Right cardiac atrium (tissue), 5 donors: Measurements from ENCODE around the gene PLOD1. TPM values are rescaled to one million over a fixed set of nuclear protein-coding genes. Genes with fewer than 3 reads are reported as not detected.

Experiments used
- ATAC-seq, 2 donors: fragments of 200-7000 bp; cut with Tn5 transposase; one replicate each; pipeline versions ENCODE4 v1.8.0 to v1.9.1; 2020; ENCODE audit warnings: moderate library complexity in 2 of 2, mild to moderate bottlenecking in 1 of 2
- DNase-seq, 3 donors: peaks; one replicate each; pipeline ENCODE4 v3.0.0-alpha.2; 2020
- H3K27ac ChIP-seq: one replicate; pipeline ENCODE4 v1.5.1; 2013; ENCODE audit warnings: mild to moderate bottlenecking, low read length, control low read depth, moderate library complexity
- H3K27me3 ChIP-seq: one replicate; pipeline ENCODE4 v1.6.1; 2013; ENCODE audit not compliant: control insufficient read depth, insufficient read depth
- H3K4me1 ChIP-seq: one replicate; pipeline ENCODE4 v1.6.1; 2013; ENCODE audit warnings: low read length; ENCODE audit not compliant: control insufficient read depth, insufficient read depth
- H3K4me3 ChIP-seq: one replicate; pipeline ENCODE4 v1.5.1; 2013; ENCODE audit warnings: low read length, control low read depth
- H3K9me3 ChIP-seq: one replicate; pipeline ENCODE4 v1.6.1; 2013; ENCODE audit warnings: low read length; ENCODE audit not compliant: control insufficient read depth
- WGBS: extraction: QIAGEN DNeasy Blood & Tissue Kit; methylation state at CpG from one replicate; pipeline ENCODE4 v1.1.7; 2013; 5-methylcytosine and 5-hydroxymethylcytosine counted together
- intact Hi-C, 4 donors: fragments of 100-400 bp; cut with DNase I; formaldehyde crosslinking; loops; one replicate each; pipeline versions ENCODE4 v1.11.0 to v1.14.0; 2022 to 2023
- polyA plus RNA-seq: library from polyadenylated mRNA; stranded (reverse); fragments of 200-250 nt; gene quantifications from one replicate; pipeline ENCODE4 v1.2.3, GENCODE V29; 2013
- total RNA-seq, 4 donors: library from RNA; stranded (reverse); fragmentation: NEBNext Ultra II Directional; extraction: Animal tissue kit (Norgen Biotek cat#: 25700); gene quantifications; one replicate each; pipeline ENCODE4 v1.2.1, GENCODE V29; 2021
- donor health status: healthy with polysubstance abuse.
- donor health status: DM: no; HTN: yes; CAD: no.
- donor health status: DM: no; HTN: no; CAD: no.
- donor health status: DM: no; HTN: yes; CAD: no; lungs with severe emphysema.
- donor health status: DM: yes; HTN: yes; CAD: no.

The PLOD1 gene
- total and polyA plus RNA-seq, 5 donors, result 49.5 to 77.8 (median 53.7) TPM

DNA sequence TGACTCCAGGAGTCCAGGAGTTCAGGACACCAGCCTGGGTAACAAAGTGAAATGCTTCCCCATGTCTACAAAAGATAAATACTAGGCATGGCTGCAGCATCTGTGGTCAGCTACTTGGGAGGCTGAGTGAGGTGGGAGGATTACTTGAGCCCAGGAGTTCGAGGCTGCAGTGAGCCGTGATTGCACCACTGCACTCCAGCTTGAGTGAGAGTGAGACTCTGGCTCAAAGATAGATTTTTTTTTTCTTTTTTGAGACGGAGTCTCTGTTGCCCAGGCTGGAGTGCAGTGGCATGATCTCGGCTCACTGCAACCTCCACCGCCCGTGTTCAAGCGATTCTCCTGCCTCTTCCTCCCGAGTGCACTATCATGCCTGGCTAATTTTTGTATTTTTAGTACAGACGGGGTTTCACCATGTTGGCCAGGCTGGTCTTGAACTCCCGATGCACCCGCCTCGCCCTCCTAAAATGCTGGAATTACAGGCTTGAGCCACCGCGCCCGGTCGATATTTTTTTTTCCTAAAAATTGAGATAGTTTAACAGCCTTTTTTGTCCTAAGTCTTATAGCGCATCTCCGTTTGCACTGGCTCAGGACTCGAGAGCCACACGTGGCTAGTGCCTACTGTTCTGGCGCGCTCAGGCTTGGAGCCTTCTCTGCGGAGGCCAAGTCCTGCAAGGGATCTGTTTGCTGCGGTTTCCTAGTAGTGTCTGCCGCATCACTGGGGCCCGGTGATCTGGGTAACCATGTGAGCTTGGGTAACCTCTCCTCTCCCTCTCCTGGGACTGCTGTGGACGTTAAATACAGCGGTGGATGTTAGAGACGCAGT is 44.7 kb downstream of the PLOD1 start:
- Histone ChIP-seq H3K9me3 (no peaks in the 10 kb centered on the region), H3K27me3 (no peaks in the 10 kb centered on the region), H3K27ac (peak overlapping the region; percentile 94), H3K4me3 (peak overlapping the region; percentile 78), H3K4me1 (peaks cover 10% of the 10 kb centered on the region)
- DNase-seq, result peak in 1 of 3 donors; percentile 52
- intact Hi-C loops, result loop anchor here in 2 of 4 donors (5.0 to 10.0 kb wide), 2 partner anchors 37 to 144 kb away; no protein-coding TSS in a partner anchor
- ATAC-seq, result peak in 1 of 2 donors; percentile 22
- WGBS, result 47% methylated on average over 29 of the region's 29 CpGs

GRCh38 chr1:11979851-11980675 is 45.5 kb downstream of the PLOD1 start, which contains the start of gene MFN2:
TSS of gene MFN2 (plus strand) at chr1:11980444. CDS start at chr1:11989169, 8,725 bp downstream.
- whole genome bisulfite sequencing, result under 1% methylated on average over 74 of the region's 74 CpGs
- no peaks in the 10 kb centered on the region for H3K9me3 ChIP-seq
- no peaks in the 10 kb centered on the region for H3K27me3 ChIP-seq
- intact Hi-C loops, result loop anchor here in 2 of 4 donors (5.0 to 10.0 kb wide), 2 partner anchors 38 to 145 kb away; no protein-coding TSS in a partner anchor
- ATAC-seq (peak; percentile 95 to 96), DNase-seq (peak; percentile 98 to 99 (median 98))
- H3K4me1 ChIP-seq, result peaks cover 10% of the 10 kb centered on the region
- H3K27ac ChIP-seq, result peak within 1 kb of the TSS; percentile 94
- H3K4me3 ChIP-seq, result peak within 1 kb of the TSS; percentile 78

DNA sequence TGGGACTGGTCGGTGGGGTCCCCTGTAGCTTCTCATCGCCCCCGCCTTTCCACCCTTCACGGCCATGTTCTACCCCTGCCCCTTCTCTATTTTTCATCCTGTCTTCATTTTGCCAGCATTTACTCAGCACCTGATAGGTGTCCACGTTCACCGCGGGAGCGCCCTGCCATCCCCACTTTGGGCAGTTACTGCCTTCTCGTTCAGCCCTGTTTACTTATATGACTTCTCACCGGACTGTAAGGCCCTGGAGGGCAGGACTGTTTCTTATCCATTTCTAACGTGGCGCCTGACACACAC is 46.1 kb downstream of the PLOD1 start:
- intact Hi-C loops, result no loop called here
- peak overlapping the region; percentile 73 for H3K27ac ChIP-seq
- H3K4me1 ChIP-seq, result peaks cover 10% of the 10 kb centered on the region
- DNase-seq (no peak), ATAC-seq (no peak)
- under 1% methylated on average over 12 of the region's 12 CpGs for WGBS
- no peaks in the 10 kb centered on the region for H3K27me3 ChIP-seq
- H3K4me3 ChIP-seq, result peak overlapping the region; percentile 78
- H3K9me3 ChIP-seq, result no peaks in the 10 kb centered on the region

DNA sequence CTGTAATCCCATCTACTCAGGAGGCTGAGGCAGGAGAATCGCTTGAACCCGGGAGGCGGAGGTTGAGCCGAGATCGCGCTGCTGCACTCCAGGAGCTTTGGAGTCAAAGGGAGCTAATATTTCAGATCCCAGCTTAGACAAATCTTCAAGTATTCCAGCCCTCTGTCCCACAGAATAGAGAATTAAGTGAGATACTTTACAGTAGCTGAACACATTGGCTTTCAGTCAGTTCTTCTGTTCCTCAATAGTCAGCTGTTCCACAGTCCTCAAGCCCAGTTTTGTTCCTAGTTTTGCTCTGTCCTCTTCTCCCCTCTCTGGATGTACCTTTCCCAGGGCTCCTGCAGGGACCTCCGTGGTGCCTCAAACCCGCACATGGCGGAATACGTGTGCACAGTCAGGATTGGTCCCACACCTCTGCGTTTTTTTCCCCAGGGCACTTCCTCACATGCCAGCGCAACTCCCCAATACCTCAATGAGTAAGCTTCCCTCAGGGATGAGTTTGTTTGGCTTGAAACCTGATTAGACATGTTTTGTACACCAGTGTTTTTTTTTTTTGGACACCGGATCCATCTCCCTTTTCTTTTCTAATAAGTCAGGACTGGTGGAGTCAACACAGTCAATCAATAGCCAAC is 47.0 kb downstream of the PLOD1 start:
- peak overlapping the region; percentile 78 for H3K4me3 ChIP-seq
- WGBS, result 81% methylated on average over 13 of the region's 13 CpGs
- peaks cover 14% of the 10 kb centered on the region for H3K4me1 ChIP-seq

GRCh38 chr1:11982010-11982392 is 47.5 kb downstream of the PLOD1 start:
- Histone ChIP-seq H3K27me3 (no peaks in the 10 kb centered on the region), H3K4me1 (peaks cover 14% of the 10 kb centered on the region), H3K4me3 (no peak overlapping the region), H3K27ac (peak overlapping the region; percentile 77), H3K9me3 (no peaks in the 10 kb centered on the region)
- intact Hi-C loops, result no loop called here
- 58% methylated on average over 3 of the region's 3 CpGs for WGBS
- DNase-seq (no peak), ATAC-seq (no peak)

More for the DNA sequence above, 47.0 kb downstream of the PLOD1 start:
- no peaks in the 10 kb centered on the region for H3K9me3 ChIP-seq
- DNase-seq, result no peak
- peak overlapping the region; percentile 77 for H3K27ac ChIP-seq
- H3K27me3 ChIP-seq, result no peaks in the 10 kb centered on the region
- no peak for ATAC-seq
- intact Hi-C loops, result no loop called here

DNA sequence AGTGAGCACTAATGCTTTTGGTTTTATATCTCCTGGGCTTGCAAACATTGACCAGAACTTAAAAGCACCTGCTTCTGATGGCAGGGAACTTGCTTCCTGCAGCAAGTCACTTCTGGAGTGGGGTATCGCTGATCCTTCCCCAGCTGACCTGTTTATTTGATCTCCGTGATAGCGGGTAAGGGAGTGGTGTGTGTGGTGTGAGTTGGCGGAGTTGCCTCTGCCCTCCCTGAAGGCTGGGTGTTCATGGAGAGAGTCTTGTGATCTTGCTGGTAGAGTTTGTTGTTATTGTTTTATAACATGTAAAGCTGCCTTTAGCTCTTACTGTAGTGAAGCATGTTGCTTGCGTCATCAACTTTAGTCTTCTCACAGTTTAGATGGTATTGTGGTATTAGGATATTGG is 49.6 kb downstream of the PLOD1 start:
- ATAC-seq, result no peak
- H3K4me1 ChIP-seq, result peaks cover 11% of the 10 kb centered on the region
- intact Hi-C loops, result no loop called here

DNA sequence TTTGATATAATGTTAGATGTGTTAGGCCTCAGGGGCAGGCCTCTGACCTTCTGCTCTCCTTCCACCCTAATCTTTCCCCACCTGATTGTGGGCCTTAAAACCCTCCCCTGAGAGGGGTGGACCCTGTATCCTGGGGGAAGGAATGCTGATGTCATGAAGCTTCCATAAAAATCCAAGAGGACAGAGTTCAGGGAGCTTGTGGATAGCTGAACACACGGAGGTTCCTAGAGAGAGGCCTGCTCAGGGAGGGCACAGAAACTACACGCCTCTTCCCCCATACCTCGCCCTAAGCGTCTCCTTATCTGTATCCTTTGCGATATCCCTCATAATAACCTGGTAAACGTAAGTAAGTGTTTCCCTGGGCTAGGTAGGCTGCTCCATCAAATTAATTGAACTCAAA is 50.1 kb downstream of the PLOD1 start:
- ATAC-seq, result no peak
- no peak for DNase-seq
- Histone ChIP-seq H3K27me3 (no peaks in the 10 kb centered on the region), H3K4me1 (peaks cover 11% of the 10 kb centered on the region), H3K9me3 (no peaks in the 10 kb centered on the region), H3K4me3 (no peak overlapping the region), H3K27ac (peak overlapping the region; percentile 86)
- WGBS, result 62% methylated on average over 6 of the region's 6 CpGs
- intact Hi-C loops, result no loop called here

More for the DNA sequence above, 49.6 kb downstream of the PLOD1 start:
- no peaks in the 10 kb centered on the region for H3K9me3 ChIP-seq
- no peak overlapping the region for H3K4me3 ChIP-seq
- H3K27ac ChIP-seq, result peak overlapping the region; percentile 86
- no peak for DNase-seq
- 77% methylated on average over 5 of the region's 5 CpGs for whole genome bisulfite sequencing
- H3K27me3 ChIP-seq, result no peaks in the 10 kb centered on the region

DNA sequence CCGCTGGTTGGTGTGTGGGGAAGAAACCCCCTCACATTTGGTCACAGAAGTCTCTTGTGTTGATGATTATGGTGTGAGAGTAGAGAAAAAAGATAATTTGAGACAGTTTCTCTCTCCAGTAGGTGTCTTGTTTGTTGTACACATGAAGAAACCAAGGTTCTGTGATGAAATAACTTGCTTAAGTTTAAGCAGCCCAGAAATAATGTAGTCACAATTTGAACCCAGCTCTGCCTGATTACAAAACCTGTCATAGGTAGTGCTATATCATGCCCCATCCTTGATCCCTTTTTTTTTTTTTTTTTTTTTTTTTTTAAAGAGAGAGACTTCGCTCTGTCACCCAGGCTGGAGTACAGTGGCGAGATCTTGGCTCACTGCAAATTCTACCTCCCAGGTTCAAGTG is 50.7 kb downstream of the PLOD1 start:
- H3K27ac ChIP-seq, result peak overlapping the region; percentile 86
- 87% methylated on average over 3 of the region's 3 CpGs for WGBS
- ATAC-seq, result no peak
- no peaks in the 10 kb centered on the region for H3K27me3 ChIP-seq
- DNase-seq, result no peak
- H3K9me3 ChIP-seq, result no peaks in the 10 kb centered on the region
- H3K4me1 ChIP-seq, result peaks cover 11% of the 10 kb centered on the region
- intact Hi-C loops, result no loop called here
- H3K4me3 ChIP-seq, result no peak overlapping the region

DNA sequence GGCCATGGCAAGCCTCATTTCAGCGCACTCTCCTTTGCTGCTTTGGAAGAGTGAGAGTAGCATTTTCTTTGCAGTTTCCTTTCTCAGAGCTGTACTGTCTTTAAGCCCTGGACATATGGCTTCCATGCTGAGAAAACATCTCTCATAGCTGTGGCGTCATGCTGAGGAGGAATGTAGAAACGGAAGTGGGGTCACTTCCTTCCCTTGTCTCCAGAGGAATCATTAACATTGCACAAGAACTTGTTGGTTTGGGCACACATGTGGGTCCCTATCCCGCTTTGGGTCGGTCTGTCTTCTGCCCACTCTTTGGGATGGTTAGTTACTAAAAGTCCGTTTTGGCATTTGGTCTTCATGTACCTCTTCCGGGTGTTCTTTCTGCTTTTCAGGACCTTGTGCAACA is 51.3 kb downstream of the PLOD1 start:
- Histone ChIP-seq H3K9me3 (no peaks in the 10 kb centered on the region), H3K4me3 (no peak overlapping the region), H3K27ac (peak overlapping the region; percentile 32), H3K4me1 (peaks cover 11% of the 10 kb centered on the region), H3K27me3 (no peaks in the 10 kb centered on the region)
- DNase-seq, result no peak
- intact Hi-C loops, result no loop called here
- ATAC-seq, result no peak
- WGBS, result 64% methylated on average over 7 of the region's 7 CpGs

DNA sequence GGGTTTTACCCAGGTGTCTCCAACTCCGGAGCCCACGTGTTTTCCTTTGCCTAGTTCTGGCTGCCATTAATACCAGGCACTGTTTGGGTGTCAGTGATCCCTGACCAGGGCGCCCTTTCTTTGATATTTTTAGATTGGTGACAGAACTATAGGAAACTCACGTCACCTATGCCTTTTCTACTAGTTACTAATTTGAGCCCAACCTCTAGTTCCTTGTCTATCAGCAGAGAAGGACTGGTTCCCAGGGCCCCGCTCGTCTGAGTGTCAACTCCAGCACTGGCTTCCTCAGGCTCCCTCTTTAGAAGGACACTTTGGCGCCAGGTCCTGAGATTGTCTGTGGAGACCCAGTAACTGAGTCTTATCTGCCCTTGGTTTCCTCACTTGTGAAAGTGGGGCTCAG is 55.2 kb downstream of the PLOD1 start:
- peaks cover 6% of the 10 kb centered on the region for H3K4me1 ChIP-seq
- no peaks in the 10 kb centered on the region for H3K9me3 ChIP-seq
- ATAC-seq, result peak in 1 of 2 donors; percentile 18
- intact Hi-C loops, result no loop called here
- peak overlapping the region; percentile 96 for H3K27ac ChIP-seq
- no peak for DNase-seq
- H3K27me3 ChIP-seq, result no peaks in the 10 kb centered on the region
- WGBS, result 74% methylated on average over 7 of the region's 7 CpGs
- no peak overlapping the region for H3K4me3 ChIP-seq
